GM21447 (cell line): Measurements from ENCODE around the gene TMEM255B.
"Not testable (repeated sequence)": the region's sequence is repeated elsewhere in the genome, so short reads cannot be mapped to it uniquely, and the experiment has no call there.

Experiments used
- ATAC-seq: cut with Tn5 transposase; IDR thresholded peaks from one replicate; pipeline ENCODE4 v1.9.1; 2021; ENCODE audit not compliant: unreplicated experiment

TMEM255B gene

DNA sequence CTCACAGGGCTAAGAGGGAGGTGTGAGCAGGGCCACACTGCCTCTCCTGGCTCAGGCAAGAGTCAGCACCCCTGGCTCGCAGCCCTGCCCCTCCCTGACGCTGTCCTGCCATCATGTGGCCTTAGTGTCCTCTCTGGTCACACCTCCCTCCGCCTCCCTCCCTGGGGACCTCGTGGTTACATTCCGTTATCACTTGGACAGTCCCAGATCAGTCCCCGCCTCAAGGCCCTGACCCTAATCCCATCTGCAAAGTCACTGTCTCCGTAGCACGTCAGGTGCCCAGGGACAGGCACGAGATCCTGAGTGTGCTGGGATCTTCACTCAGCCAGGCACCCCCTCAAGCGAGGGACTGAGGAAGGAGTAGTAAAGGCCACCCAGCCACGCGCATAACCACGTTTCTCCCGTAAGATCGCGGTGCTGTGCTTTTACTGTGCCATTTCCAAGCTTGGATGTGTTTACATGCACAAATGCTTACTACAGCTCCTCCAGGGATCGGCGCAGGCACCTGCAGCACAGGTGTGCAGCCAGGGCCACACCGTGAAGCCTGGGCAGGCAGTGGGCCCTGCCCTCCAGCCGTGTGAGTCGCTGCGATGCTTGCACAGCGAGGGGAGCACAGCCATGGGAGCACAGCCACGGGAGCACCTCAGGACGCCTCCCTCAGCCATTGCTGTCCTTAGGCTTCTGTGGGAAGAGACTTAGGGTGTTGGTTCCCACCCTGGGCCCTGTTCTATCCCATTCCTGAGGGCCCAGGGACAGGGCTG, 10.7 kb upstream of the TMEM255B start:
- no peak for ATAC-seq

DNA sequence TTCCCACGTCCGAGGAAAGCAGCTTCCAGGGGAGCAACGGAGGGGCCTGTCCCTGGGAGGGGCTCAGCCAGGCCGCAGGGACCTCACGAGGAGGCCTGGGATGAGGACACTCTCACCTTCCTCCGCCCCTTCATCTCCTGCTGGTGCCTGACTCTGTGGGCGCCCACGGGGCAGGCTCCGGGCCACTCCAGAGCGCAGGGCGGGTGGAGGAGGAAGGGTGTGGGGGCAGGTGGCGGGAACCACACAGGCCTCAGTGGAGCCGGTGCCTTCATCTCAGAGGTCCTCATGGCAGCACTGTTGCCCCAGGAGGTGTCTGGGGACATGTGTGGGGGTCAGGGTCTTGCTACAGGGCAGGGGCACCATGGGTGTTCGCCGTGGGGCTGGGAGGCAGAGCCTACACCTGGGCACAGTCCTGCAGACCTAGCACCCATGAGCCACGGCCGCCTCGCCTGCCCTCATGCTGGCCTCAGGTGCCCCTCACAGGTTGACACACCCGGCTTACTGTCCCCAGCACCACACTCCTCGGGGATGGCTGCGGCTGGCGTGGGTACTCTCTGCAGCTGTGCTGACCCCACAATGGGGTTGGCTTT, 10.1 kb upstream of the TMEM255B start:
- no peak for ATAC-seq

GRCh38 chr13:113749507-113749906, 9.5 kb upstream of the TMEM255B start:
- no peak for ATAC-seq

DNA sequence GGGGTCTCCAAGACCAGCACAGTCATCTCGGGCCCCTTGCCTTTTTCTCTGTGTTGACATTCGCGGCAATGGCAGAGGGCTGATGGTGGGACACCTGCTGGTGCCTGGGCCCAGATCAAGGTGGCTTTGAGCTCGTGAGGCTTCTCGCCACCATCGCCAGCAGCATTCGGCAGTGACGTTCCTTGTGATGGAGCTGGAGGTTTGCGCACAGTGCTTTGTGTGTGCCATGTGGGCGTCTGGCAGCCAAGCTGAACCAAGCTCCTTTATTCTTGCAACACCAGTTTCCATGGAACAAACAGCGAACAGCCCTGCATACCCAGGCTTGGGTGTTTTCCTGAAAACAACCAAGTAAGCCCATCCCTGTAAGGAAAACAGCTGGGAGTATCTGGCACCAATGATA, 9.1 kb upstream of the TMEM255B start:
- ATAC-seq: no peak

DNA sequence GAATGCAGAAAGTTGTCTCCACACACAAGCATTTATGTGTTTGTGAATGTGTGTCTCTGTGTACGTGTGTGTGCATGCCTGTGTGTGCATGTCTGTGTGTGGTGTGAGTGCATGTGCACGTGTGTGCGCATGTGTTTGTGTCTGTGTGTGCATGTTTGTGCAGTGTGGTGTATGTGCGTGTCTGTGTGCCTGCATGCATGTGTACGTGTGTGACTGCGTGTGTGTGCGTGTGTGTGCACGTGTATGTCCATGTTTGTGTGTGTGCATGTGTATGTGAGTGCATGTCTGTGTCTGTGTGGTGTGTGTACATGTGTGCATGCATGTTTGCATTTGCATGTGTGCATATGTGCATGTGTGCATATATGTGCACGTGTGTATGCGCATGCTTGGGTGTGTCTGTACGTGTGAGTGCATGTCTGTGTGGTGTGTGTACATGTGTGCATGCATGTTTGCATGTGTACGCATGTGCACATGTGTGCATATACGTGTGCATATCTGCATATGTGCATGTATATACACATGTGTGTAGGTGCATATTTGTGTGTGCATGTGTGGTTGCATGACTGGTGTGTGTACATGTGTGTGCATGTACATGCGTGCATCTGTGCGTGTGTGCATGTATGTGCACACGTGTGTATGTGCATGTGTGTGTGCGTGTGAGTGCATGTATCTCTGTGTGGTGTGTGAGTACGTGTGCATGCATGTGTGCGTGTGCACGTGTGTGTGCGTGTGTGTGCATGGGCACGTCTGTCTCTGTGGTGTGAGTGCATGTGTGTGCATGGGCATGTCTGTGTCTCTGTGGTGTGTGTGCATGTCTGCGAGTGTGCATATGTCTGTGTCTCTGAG, 8.2 kb upstream of the TMEM255B start:
- no peak for ATAC-seq

- no peak for ATAC-seq
Observed at GRCh38 chr13:113751491-113751890, 7.5 kb upstream of the TMEM255B start.

- ATAC-seq: not testable (repeated sequence)
Observed at GRCh38 chr13:113752211-113752986, 6.6 kb upstream of the TMEM255B start.

- no peak for ATAC-seq
Observed at GRCh38 chr13:113753171-113753570, 5.9 kb upstream of the TMEM255B start.

DNA sequence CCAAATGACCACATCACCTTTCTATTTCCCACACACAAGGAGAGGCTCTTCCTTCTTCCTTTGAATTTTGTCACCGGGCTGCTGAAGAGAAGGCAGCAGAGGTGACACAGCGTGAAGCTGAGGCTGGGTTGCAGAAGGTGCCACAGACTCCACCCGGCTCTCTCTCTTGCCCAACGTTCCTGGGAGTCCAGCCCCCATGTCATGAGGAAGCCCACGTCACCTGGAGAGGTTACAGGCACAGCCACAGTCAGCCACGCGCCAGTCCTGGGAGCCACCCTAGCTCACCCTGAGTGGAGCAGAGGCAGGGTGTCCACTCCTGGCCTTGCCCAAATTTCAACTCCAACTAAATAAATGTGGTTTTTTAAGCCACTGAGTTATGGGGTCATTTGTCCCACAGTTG, 4.8 kb upstream of the TMEM255B start:
- no peak for ATAC-seq

DNA sequence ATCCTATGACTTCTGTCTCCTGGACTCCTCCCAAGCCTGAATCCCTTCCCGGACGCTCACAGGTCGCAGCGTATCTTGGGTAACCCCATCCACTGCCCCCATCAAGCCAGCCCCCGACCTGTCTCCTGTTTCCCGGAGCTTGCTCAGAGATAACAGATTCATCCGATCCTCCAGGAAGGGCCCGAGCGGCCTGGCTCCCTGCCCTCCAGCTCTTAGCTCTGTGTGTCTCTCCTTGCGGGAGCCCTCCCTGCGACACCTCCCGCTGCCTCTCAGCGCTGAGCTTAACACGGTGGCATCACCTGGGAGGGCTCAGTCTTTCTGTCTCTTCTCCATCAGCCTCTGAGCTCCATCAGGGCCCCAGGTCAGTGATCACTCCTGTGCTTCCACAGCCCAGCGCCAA, 4.3 kb upstream of the TMEM255B start:
- no peak for ATAC-seq

- ATAC-seq: no peak
Observed at GRCh38 chr13:113756441-113757097, 2.5 kb upstream of the TMEM255B start.

- ATAC-seq: no peak
Observed at GRCh38 chr13:113759525-113760137, 605 bp downstream of the TMEM255B start.

- no peak for ATAC-seq
Observed at GRCh38 chr13:113761136-113761535, 2.1 kb downstream of the TMEM255B start.

DNA sequence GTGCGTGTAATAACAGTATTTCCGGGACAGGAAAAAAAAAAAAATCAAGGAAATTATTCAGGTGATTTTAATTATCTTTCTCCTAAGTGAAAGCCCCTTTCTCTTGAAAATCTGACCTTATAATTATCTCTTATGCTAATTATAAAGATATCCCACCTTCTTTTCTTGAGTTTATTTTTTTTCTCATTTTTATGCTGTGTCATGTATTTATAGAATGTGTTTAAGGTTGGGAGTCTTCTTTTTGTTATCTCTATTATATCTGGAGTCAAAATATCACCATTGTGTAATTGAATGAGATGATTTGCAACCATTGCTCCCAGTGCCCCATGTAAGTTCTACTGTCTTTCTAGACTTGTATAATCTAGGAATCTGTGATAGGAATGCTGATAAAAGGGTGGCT, 3.0 kb downstream of the TMEM255B start:
- no peak for ATAC-seq

GRCh38 chr13:113762538-113762937, 3.5 kb downstream of the TMEM255B start:
- ATAC-seq: no peak

GRCh38 chr13:113763254-113763653, 4.2 kb downstream of the TMEM255B start:
- no peak for ATAC-seq

DNA sequence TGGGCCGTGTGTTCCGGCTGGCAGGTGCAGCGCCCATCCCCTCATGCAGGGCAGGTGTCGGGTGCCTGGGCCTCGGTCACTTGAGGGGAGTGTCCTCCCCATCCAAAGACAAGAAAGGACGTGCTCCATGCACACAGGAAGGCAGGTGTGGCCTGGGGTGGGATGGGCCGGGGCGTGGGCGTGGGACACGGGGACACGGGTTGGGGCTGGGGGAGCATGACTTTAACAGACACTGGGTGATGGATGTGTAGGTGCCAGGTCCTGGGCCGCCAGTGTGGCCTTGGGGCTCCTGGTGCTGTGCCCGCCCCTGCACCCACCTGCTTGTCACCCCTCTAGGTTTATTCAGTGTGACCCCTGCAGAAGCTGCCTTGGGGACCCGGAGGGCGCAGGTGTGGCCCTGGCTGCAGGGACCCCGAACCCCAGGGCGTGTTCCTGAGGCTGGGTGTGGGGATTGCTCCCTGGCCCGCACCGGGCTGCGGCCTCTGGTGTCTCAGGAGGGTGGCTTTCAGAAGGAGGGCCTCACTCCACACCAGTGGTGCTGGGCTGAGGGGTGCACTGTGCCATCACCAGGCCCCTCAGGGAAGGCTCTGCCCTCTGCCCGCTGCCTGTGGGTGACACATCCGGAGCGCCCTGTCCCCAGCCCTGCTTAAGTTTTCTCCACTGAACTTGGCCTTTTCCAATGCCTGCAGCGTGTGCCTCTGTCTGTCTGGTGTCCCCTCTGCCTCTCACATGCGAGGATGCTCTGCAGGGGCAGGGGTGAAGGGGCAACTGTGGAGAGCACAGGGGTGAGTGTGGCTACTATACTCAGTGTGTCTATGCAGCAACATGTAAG, 5.2 kb downstream of the TMEM255B start:
- ATAC-seq: no peak

DNA sequence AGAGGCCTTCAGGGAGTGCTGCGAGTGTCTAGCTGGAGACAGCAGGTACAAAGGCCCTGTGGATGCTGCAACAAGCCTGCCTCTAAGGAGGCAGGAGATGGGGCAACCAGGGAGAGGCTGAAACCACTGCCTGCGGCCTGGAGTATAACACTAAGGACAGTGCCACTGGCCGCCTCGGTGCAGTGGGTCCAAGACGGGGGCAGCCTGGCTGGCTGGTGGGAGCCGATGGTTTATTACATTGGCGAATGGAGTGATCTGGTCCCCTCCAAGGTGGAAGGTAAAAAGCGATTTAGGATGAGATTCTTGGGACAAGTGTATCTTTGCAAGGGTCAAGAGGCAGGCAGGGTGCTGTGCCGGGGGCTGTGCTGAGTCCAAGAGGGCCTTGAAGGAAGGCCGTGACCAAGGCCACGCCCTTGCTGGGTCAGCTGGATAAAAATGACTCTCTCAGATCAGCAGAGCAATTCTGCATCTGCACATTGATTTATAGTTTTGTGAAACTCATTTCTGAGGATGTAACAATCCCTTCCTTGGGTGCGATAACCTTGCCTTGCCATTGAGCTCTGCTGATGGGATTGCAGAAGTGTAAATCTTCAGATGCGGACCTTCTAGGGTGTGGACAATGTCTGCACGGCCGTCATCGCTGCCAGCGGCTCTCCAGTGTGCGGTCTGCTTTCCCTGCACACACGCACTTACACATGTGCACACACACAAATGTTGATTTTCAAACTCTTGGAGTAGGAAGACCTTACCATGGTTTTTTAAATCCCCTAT, 6.0 kb downstream of the TMEM255B start:
- ATAC-seq: no peak

- ATAC-seq: no peak
Observed at GRCh38 chr13:113765564-113765910, 6.5 kb downstream of the TMEM255B start.
